ENCODE measurements around the gene BTAF1.

Gene BTAF1

GRCh38 chr10:91978585-91978984 is 55.0 kb downstream of the BTAF1 start:
- no peak for DNase-seq (ENCODE audit: low read depth, low spot score)
- POLR2A ChIA-PET = no interaction called here
- TF ChIP-seq, protein P1, sequence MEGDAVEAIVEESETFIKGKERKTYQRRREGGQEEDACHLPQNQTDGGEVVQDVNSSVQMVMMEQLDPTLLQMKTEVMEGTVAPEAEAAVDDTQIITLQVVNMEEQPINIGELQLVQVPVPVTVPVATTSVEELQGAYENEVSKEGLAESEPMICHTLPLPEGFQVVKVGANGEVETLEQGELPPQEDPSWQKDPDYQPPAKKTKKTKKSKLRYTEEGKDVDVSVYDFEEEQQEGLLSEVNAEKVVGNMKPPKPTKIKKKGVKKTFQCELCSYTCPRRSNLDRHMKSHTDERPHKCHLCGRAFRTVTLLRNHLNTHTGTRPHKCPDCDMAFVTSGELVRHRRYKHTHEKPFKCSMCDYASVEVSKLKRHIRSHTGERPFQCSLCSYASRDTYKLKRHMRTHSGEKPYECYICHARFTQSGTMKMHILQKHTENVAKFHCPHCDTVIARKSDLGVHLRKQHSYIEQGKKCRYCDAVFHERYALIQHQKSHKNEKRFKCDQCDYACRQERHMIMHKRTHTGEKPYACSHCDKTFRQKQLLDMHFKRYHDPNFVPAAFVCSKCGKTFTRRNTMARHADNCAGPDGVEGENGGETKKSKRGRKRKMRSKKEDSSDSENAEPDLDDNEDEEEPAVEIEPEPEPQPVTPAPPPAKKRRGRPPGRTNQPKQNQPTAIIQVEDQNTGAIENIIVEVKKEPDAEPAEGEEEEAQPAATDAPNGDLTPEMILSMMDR (IDR thresholded peaks at IDR 0.05; ENCODE audit: insufficient read depth, low read length, missing control alignments) = no peak
- H3K4me3 ChIP-seq (ENCODE audit: low read depth, low read length) = no peak overlapping the region
- CTCF ChIA-PET = interaction anchor here (1.1 kb wide), 1 partner anchor 31 kb away, joined by 3 read pairs; no protein-coding TSS in a partner anchor

DNA sequence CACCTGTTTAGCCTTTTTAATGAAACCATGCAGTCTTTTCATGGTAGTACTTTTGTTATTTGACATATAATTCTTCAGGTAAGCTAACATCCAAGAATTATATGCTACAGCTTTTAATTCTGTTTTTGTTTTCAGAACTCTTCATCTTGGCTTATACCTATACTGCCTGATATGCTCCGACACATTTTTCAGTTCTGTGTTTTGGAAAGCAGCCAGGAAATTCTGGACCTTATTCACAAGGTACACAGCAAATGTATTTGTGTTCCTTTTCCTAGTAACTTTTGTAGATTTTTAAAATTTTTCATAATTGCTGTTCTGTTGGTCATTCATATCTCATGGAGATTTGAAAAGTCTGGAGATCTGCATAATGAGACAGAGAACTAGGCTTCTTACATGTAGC is 56.7 kb downstream of the BTAF1 start:
- no peak overlapping the region for H3K4me3 ChIP-seq (ENCODE audit: low read depth, low read length)
- CTCF ChIA-PET = no interaction called here
- TF ChIP-seq, protein P1 (IDR thresholded peaks at IDR 0.05; ENCODE audit: insufficient read depth, low read length, missing control alignments) = no peak
- no peak for DNase-seq (ENCODE audit: low read depth, low spot score)
- POLR2A ChIA-PET = no interaction called here

- no peak for DNase-seq (ENCODE audit: low read depth, low spot score)
- H3K4me3 ChIP-seq (ENCODE audit: low read depth, low read length) = no peak overlapping the region
- POLR2A ChIA-PET = no interaction called here
- CTCF ChIA-PET = no interaction called here
- TF ChIP-seq, protein P1 (IDR thresholded peaks at IDR 0.05; ENCODE audit: insufficient read depth, low read length, missing control alignments) = no peak
Observed at GRCh38 chr10:91983416-91983815, 59.8 kb downstream of the BTAF1 start.

- ChIA-PET CTCF (no interaction called here), POLR2A (no interaction called here)
- no peak for DNase-seq (ENCODE audit: low read depth, low spot score)
- TF ChIP-seq, protein P1 (IDR thresholded peaks at IDR 0.05; ENCODE audit: insufficient read depth, low read length, missing control alignments) = no peak
- no peak overlapping the region for H3K4me3 ChIP-seq (ENCODE audit: low read depth, low read length)
Observed at GRCh38 chr10:91987397-91988037, 63.9 kb downstream of the BTAF1 start.

- POLR2A ChIA-PET = interaction anchor here (0.7 kb wide), 2 partner anchors 19 to 148 kb away, joined by 3 to 6 read pairs; no protein-coding TSS in a partner anchor
- H3K4me3 ChIP-seq (ENCODE audit: low read depth, low read length) = no peak overlapping the region
- TF ChIP-seq, protein P1 (IDR thresholded peaks at IDR 0.05; ENCODE audit: insufficient read depth, low read length, missing control alignments) = no peak
- no peak for DNase-seq (ENCODE audit: low read depth, low spot score)
- CTCF ChIA-PET = interaction anchor here (1.1 kb wide), 1 partner anchor 12 kb away, joined by 3 read pairs; no protein-coding TSS in a partner anchor
Observed at GRCh38 chr10:91992031-91992430, 68.5 kb downstream of the BTAF1 start.

DNA sequence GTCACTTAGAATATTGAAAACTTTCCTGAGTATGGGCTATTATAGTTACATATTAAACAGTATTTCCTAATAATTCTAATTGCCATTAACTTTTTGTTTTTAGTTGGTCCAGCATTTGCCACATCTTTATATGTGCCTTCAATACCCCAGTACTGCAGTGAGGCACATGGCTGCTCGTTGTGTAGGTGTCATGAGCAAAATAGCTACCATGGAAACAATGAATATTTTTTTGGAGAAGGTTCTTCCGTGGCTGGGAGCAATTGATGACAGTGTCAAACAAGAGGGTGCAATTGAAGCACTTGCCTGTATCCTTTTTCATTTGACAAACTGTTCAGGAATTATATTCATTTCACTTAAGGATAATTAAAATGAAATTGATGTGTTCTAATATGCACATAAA is 72.7 kb downstream of the BTAF1 start:
- ChIA-PET POLR2A (no interaction called here), CTCF (no interaction called here)
- TF ChIP-seq, protein P1 (IDR thresholded peaks at IDR 0.05; ENCODE audit: insufficient read depth, low read length, missing control alignments) = no peak
- DNase-seq (ENCODE audit: low read depth, low spot score) = no peak
- no peak overlapping the region for H3K4me3 ChIP-seq (ENCODE audit: low read depth, low read length)
